Measurements from ENCODE around the gene AGMO. TPM values are rescaled to one million over a fixed set of nuclear protein-coding genes. Genes with fewer than 3 reads are reported as not detected.

AGMO gene
- total RNA-seq, 2 experiments from 2014 or later: not detected

DNA sequence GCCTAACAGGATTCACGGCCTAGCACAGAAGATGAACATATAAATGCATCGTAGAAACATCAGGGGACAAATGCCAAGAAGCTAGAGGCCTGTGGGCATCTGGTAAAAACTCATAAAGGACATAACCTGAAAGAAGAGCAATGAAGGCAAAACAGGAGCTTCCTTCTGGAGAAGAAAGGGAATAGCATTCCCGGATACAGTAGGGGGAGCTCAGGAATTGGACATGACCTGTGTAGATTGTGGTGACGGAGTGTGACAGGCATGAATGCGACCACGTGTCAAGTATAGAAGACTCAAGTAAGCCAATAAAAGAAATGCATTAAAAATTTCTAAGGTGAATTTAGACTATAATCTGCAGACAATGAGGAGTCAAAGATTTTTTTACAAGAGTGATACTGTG lies 270.1 kb downstream of the AGMO start:
- no peak for ATAC-seq
- Mint-ChIP-seq H3K27ac (no peak overlapping the region), H3K36me3 (ENCODE audit: low read depth) (no peaks in the 10 kb centered on the region), H3K4me1 (no peaks in the 10 kb centered on the region), H3K9me3 (ENCODE audit: low read depth) (no peaks in the 10 kb centered on the region), H3K27me3 (no peaks in the 10 kb centered on the region), H3K4me3 (no peak overlapping the region)
- ChIA-PET POLR2A (no interaction called here), CTCF (interaction anchor here (0.7 to 0.8 kb wide), 2 partner anchors 11 to 26 kb away, joined by 3 read pairs; no protein-coding TSS in a partner anchor)
- intact Hi-C loops (cut with DNase I, micrococcal nuclease): no loop called here
- DNase-seq: no peak

DNA sequence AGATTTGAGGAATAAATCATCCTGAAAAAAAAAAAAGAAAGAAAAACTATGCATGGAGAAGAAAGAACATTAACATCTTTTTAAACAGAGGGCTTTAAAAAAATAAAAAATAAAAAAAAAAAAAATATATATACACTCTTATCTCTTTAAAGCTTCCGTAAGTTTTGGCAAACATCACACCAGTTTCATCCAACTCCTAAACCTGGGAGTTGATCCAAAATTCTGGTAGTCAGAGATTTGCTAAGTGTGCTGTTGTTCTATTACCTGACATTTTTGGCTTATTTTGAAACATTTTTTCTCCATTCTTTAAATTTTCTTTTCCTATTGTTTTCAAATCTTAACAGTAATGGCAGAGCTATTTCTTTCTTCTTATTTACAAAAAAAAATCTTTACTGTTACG lies 273.1 kb downstream of the AGMO start:
- Mint-ChIP-seq H3K27ac (no peak overlapping the region), H3K9me3 (ENCODE audit: low read depth) (peaks cover 10% of the 10 kb centered on the region), H3K36me3 (ENCODE audit: low read depth) (no peaks in the 10 kb centered on the region), H3K4me3 (no peak overlapping the region), H3K27me3 (no peaks in the 10 kb centered on the region), H3K4me1 (no peaks in the 10 kb centered on the region)
- DNase-seq (no peak), ATAC-seq (no peak)
- intact Hi-C loops (cut with DNase I, micrococcal nuclease): no loop called here
- CTCF ChIA-PET: no interaction called here
- POLR2A ChIA-PET: no interaction called here

DNA sequence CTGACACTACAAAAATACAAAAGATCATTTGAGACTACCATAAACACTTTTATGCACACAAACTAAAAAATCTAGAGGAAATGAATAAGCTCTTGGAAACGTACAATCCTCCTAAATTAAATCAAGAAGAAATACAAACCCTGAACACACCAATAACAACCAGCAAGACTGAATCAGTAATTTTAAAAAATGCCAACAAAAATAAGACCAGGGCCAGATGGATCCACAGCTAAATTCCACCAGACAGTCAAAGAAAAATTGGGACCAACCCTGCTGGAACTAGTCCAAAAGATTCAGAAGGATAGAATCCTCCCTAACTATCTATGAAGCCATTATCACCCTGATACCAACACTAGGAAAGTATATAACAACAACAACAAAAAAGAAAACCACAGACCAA lies 277.4 kb downstream of the AGMO start:
- ATAC-seq (no peak), DNase-seq (no peak)
- intact Hi-C loops (cut with DNase I, micrococcal nuclease): no loop called here
- H3K36me3 Mint-ChIP-seq (ENCODE audit: low read depth): no peaks in the 10 kb centered on the region
- POLR2A ChIA-PET: no interaction called here
- no peak overlapping the region for H3K4me3 Mint-ChIP-seq
- H3K9me3 Mint-ChIP-seq (ENCODE audit: low read depth): peaks cover 19% of the 10 kb centered on the region
- H3K4me1 Mint-ChIP-seq: no peaks in the 10 kb centered on the region
- no peaks in the 10 kb centered on the region for H3K27me3 Mint-ChIP-seq
- CTCF ChIA-PET: no interaction called here
- no peak overlapping the region for H3K27ac Mint-ChIP-seq

DNA sequence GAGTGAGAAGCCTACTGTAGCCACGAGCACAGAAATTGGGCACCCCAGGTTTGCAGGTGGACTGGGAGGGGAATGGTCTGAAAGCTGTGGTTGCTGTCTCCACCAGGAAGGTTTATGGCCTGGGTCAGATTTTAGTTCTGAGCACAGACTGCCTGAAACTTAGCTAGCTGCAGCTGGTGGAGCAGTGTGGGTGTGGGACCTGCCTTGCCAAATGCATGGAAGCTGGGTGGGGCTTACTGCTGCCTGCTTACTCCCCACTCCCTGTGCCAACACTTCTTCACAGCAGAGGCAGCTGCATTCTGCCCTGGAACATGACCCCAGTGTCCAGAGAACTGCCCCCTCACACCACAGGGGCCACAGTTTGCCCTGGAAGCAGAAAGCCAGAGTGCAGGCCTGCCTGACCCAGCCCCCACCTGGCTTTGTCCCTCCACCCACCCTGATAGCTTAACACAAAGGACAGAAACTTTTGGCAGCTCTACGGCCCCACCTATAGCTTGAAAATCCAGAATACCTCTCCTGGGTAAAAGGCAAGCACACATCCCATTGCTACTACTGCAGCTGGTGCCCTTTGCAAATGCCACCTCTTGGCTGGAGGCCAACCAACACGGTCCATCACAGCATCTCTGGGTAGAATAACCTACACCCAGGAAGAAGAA lies 281.6 kb downstream of the AGMO start:
- POLR2A ChIA-PET: no interaction called here
- Mint-ChIP-seq H3K4me3 (no peak overlapping the region), H3K27me3 (no peaks in the 10 kb centered on the region), H3K36me3 (ENCODE audit: low read depth) (no peaks in the 10 kb centered on the region), H3K4me1 (no peaks in the 10 kb centered on the region), H3K9me3 (ENCODE audit: low read depth) (peaks cover 29% of the 10 kb centered on the region), H3K27ac (no peak overlapping the region)
- CTCF ChIA-PET: no interaction called here
- DNase-seq (no peak), ATAC-seq (no peak)
- intact Hi-C loops (cut with DNase I, micrococcal nuclease): no loop called here

DNA sequence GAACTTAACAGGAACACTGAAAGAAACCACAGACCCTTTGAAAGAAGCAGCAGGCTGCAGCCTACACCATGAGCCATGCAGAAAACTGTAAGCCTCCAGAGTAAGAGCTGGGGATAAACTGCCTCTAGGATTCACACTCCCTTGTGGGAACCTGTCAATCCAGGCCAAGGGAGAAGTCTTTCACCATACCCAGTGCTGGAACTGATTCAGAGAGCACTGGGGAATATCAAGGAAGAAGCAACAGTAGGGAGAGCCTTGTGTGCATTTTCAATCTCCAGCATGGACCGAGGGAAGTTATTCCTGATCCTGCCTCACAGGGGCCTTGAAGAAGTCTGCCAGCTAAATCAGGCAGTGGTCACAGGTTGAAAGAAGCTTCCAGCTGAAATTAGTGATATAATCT lies 282.2 kb downstream of the AGMO start:
- intact Hi-C loops (cut with DNase I, micrococcal nuclease): no loop called here
- H3K4me1 Mint-ChIP-seq: no peaks in the 10 kb centered on the region
- no peaks in the 10 kb centered on the region for H3K27me3 Mint-ChIP-seq
- ChIA-PET POLR2A (no interaction called here), CTCF (no interaction called here)
- DNase-seq: no peak
- ATAC-seq: no peak
- no peaks in the 10 kb centered on the region for H3K36me3 Mint-ChIP-seq (ENCODE audit: low read depth)
- H3K4me3 Mint-ChIP-seq: no peak overlapping the region
- H3K27ac Mint-ChIP-seq: no peak overlapping the region
- peaks cover 27% of the 10 kb centered on the region for H3K9me3 Mint-ChIP-seq (ENCODE audit: low read depth)

DNA sequence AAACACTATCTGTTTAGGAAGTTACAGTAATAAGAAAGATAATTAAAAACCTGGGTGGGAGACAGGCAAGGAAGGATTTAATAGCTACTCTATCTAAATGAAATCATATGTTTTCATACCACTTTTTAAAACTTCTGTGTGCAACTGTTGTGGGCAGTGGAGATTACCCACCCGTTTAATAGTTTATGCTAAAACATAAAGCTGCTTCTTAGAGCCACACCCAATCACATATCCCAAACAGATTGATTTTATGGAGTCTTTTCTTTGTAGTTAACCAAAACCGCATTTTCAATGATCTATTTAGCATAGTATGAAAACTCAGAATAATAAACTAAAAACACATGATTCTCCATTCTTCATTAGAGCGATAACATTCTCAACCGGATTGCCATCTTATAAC lies 304.1 kb downstream of the AGMO start:
- H3K4me3 Mint-ChIP-seq: no peak overlapping the region
- ATAC-seq (no peak), DNase-seq (no peak)
- intact Hi-C loops (cut with DNase I, micrococcal nuclease): no loop called here
- H3K36me3 Mint-ChIP-seq (ENCODE audit: low read depth): no peaks in the 10 kb centered on the region
- CTCF ChIA-PET: no interaction called here
- H3K27ac Mint-ChIP-seq: no peak overlapping the region
- H3K4me1 Mint-ChIP-seq: no peaks in the 10 kb centered on the region
- peaks cover 20% of the 10 kb centered on the region for H3K9me3 Mint-ChIP-seq (ENCODE audit: low read depth)
- no peaks in the 10 kb centered on the region for H3K27me3 Mint-ChIP-seq
- POLR2A ChIA-PET: no interaction called here

DNA sequence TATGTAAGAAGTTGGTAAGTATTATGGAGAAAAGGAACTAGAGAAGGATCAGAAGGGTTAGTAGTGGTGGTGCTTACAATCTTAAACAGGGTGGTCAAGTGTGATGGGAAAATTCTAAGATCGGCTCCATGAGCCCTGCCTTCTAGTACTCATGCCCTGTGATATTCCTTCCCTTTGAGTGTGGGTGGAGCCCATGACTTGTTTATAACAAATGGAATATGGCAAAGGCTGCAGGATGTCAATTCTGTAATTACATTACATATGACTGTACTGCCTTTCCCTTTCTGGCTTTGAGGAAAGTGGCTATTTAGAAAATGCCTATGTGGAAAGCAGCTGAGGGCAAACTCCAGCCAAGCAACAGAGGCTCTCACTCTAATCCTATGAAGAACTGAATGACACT lies 309.6 kb downstream of the AGMO start:
- no peaks in the 10 kb centered on the region for H3K4me1 Mint-ChIP-seq
- H3K4me3 Mint-ChIP-seq: no peak overlapping the region
- ChIA-PET CTCF (no interaction called here), POLR2A (interaction anchor here (0.7 kb wide), 1 partner anchor 1776 kb away, joined by 3 read pairs; no protein-coding TSS in a partner anchor)
- H3K27me3 Mint-ChIP-seq: no peaks in the 10 kb centered on the region
- ATAC-seq: no peak
- peaks cover 8% of the 10 kb centered on the region for H3K9me3 Mint-ChIP-seq (ENCODE audit: low read depth)
- no peak for DNase-seq
- no peak overlapping the region for H3K27ac Mint-ChIP-seq
- H3K36me3 Mint-ChIP-seq (ENCODE audit: low read depth): no peaks in the 10 kb centered on the region
- intact Hi-C loops (cut with DNase I, micrococcal nuclease): no loop called here

DNA sequence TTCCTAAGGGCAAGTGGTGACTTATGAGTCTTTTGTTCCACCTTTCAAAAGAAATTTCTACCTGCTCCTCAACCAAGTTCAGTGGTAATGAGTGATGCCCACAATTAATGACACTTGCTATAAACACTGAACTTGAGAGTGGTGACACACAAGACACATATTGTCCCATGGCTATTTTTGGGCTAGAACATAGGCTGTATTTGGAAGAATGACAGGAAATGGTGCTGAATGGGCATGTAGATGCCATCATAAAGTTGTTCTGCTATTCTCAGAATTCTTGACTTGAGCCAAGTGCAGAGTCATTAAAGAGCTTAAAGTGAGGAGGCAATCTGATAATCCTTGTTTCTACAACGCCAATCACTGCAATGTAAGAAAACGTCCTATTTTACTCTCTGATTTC lies 313.3 kb downstream of the AGMO start:
- ATAC-seq: no peak
- Mint-ChIP-seq H3K27ac (no peak overlapping the region), H3K9me3 (ENCODE audit: low read depth) (peaks cover 1% of the 10 kb centered on the region), H3K27me3 (no peaks in the 10 kb centered on the region), H3K4me3 (no peak overlapping the region), H3K36me3 (ENCODE audit: low read depth) (no peaks in the 10 kb centered on the region), H3K4me1 (no peaks in the 10 kb centered on the region)
- intact Hi-C loops (cut with DNase I, micrococcal nuclease): no loop called here
- DNase-seq: no peak
- ChIA-PET CTCF (no interaction called here), POLR2A (no interaction called here)

DNA sequence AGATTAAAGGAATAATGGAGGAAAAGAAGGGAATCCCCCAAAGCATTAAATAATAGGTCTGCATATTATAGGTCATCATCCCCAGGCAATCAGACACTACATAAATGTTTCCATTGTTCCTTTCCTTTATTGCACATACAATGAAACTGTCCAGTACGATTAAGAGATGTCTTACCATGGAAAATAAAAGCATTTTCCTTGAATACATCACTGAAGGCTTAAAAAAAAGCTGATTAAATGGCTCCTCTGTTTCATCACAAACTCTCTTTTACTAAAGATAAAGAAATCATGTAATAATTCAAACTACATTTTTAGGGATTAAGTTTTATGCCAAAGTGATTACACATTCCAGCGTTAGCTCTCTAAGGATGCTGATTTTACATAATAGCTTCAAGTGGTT lies 316.0 kb downstream of the AGMO start:
- Mint-ChIP-seq H3K36me3 (ENCODE audit: low read depth) (no peaks in the 10 kb centered on the region), H3K27ac (no peak overlapping the region), H3K27me3 (no peaks in the 10 kb centered on the region), H3K4me1 (no peaks in the 10 kb centered on the region), H3K9me3 (ENCODE audit: low read depth) (peaks cover 1% of the 10 kb centered on the region), H3K4me3 (no peak overlapping the region)
- ChIA-PET CTCF (interaction anchor here (0.7 kb wide), 1 partner anchor 40 kb away, joined by 3 read pairs; no protein-coding TSS in a partner anchor), POLR2A (no interaction called here)
- intact Hi-C loops (cut with DNase I, micrococcal nuclease): no loop called here
- DNase-seq (no peak), ATAC-seq (no peak)

DNA sequence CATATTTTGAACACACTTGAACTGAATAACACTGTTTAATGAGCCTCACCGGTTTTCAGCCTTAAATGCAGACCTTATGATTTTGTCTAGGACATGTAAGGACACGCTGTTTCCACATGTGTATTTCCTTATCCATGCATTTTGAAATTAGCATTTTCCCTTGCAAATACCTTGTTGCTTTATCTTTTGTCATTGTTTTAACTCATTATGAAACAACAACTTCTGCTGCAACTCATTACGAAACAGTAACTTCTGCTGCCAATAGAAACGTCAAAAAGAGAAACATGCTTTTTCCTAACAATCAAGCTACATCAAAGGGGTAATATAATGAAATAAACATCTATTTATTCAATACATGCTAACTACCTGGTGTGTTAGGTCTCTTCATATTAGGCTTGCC lies 322.0 kb downstream of the AGMO start:
- CTCF ChIA-PET: no interaction called here
- Mint-ChIP-seq H3K4me1 (no peaks in the 10 kb centered on the region), H3K27me3 (no peaks in the 10 kb centered on the region), H3K27ac (no peak overlapping the region), H3K36me3 (ENCODE audit: low read depth) (no peaks in the 10 kb centered on the region), H3K4me3 (no peak overlapping the region), H3K9me3 (ENCODE audit: low read depth) (peaks cover 7% of the 10 kb centered on the region)
- ATAC-seq (no peak), DNase-seq (no peak)
- intact Hi-C loops (cut with DNase I, micrococcal nuclease): no loop called here
- POLR2A ChIA-PET: no interaction called here

DNA sequence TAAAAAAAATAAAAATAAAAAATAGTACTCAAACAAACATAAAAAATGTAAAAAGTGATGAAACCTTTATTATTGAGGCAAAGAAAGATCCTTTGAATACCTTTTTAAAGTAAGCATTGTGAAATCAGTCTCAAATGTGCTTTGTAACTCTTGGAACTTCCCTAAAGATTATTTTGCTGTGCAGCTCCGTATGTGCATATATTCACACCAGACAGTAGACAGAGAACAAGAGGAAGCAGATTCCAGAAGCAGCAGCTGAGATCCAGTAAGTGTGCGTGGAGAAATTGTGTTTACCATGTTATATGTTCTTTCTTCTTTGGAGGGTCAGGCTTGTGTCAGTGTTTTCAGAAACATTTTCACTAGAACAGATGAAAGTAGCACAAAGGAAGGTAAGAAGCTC lies 324.9 kb downstream of the AGMO start:
- H3K4me1 Mint-ChIP-seq: no peaks in the 10 kb centered on the region
- intact Hi-C loops (cut with DNase I, micrococcal nuclease): no loop called here

DNA sequence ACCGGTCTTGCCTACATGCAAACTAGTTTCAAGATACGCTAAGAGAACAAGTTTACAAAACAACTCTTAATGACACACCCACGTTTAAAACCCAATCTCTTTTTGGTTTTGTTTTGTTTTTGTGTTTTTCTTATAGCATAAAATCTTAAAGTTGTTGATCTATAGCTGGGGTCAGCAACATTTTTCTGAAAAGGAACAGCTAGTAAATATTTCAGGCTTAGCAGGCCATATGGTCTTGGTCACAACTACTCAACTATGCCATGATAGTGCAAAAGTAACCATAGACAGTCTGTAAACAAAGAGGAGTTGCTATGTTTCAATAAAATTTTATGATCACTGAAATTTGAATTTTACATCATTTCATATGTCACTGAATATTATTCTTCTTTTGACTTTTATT lies 327.4 kb downstream of the AGMO start:
- H3K36me3 Mint-ChIP-seq (ENCODE audit: low read depth): no peaks in the 10 kb centered on the region
- peaks cover 7% of the 10 kb centered on the region for H3K9me3 Mint-ChIP-seq (ENCODE audit: low read depth)
- no peak for ATAC-seq
- no peak overlapping the region for H3K4me3 Mint-ChIP-seq
- no peaks in the 10 kb centered on the region for H3K4me1 Mint-ChIP-seq
- DNase-seq: no peak
- H3K27me3 Mint-ChIP-seq: no peaks in the 10 kb centered on the region
- intact Hi-C loops (cut with DNase I, micrococcal nuclease): no loop called here
- H3K27ac Mint-ChIP-seq: no peak overlapping the region
- ChIA-PET POLR2A (no interaction called here), CTCF (no interaction called here)

More for the DNA sequence above, 324.9 kb downstream of the AGMO start:
- Mint-ChIP-seq H3K27ac (no peak overlapping the region), H3K36me3 (ENCODE audit: low read depth) (no peaks in the 10 kb centered on the region), H3K9me3 (ENCODE audit: low read depth) (peaks cover 10% of the 10 kb centered on the region), H3K27me3 (no peaks in the 10 kb centered on the region), H3K4me3 (no peak overlapping the region)
- ChIA-PET CTCF (no interaction called here), POLR2A (no interaction called here)
- no peak for DNase-seq
- no peak for ATAC-seq

DNA sequence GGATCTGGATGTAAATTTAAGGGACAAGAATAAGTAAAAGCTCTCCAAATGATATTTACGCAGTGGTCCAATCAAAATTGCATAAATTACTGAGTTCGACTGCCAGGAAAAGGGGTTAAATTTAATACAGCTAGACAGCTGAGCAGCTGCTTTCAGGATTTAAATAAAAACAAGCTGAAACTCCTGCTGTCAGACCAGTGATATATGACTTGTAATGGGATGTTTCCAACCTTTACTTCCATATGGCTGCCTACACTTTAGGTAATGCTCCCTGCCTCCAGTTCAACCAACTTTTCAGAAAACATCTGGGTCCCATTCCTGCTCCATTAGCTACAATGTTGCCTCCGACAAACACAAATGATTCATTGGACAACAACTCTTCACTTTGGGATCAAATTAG lies 333.0 kb downstream of the AGMO start:
- H3K27ac Mint-ChIP-seq: no peak overlapping the region

More for the DNA sequence above, 333.0 kb downstream of the AGMO start:
- Mint-ChIP-seq H3K36me3 (ENCODE audit: low read depth) (no peaks in the 10 kb centered on the region), H3K4me1 (no peaks in the 10 kb centered on the region), H3K27me3 (no peaks in the 10 kb centered on the region), H3K4me3 (no peak overlapping the region), H3K9me3 (ENCODE audit: low read depth) (peaks cover 12% of the 10 kb centered on the region)
- POLR2A ChIA-PET: no interaction called here
- CTCF ChIA-PET: interaction anchor here (0.5 kb wide), 1 partner anchor 270 kb away, joined by 3 read pairs; no protein-coding TSS in a partner anchor
- intact Hi-C loops (cut with DNase I, micrococcal nuclease): no loop called here
- ATAC-seq: no peak
- DNase-seq: no peak
